ENCODE results near the gene C1QTNF2.
A peak's percentile ranks its signal among the peaks of the same experiment; 100 is the strongest.

The C1QTNF2 gene

DNA sequence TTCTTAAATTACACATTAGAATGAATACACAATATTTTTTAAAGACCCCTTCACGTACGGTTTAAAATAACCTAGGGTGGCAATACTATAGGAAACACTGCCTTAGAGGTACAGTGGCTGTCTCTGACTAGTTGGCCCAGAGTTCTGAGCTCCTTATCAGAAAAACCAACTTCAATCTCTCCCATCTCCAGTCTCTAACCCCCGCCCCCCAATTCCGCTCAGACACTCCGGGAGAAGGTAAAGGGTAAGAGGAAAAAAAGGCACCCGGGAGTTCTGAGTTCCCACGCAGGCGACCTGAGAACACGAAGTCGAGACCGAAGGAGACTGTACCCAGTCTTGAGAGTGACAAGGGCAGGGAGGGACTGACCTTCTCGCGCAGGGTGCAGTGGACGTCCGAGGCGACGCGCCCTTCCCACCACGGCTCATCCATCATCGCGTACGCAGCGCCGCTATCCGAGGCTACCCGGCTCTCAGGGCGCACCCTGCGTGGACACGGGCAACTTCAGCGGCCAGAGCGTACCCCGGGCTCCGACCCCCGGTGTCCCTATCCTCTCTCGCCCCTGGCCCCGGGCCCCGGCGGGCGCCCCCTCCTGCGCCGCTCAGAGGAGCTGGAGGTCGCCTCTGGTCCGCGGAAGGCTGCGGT, 58.8 kb downstream of the C1QTNF2 start:
- no peaks in the 10 kb centered on the region for H3K4me1 ChIP-seq
- TF ChIP-seq CTCF (IDR thresholded peaks at IDR 0.05; ENCODE audit: low read depth, low read length), result no peak
- peak; percentile 33 for DNase-seq
- H3K36me3 ChIP-seq, result no peaks in the 10 kb centered on the region
- H3K4me3 ChIP-seq (ENCODE audit: low read depth, low read length), result peak overlapping the region; percentile 85
- H3K9me3 ChIP-seq, result no peaks in the 10 kb centered on the region
- no peaks in the 10 kb centered on the region for H3K27me3 ChIP-seq

GRCh38 chr5:160310552-160311295, 59.7 kb downstream of the C1QTNF2 start:
- Histone ChIP-seq H3K36me3 (no peaks in the 10 kb centered on the region), H3K4me1 (no peaks in the 10 kb centered on the region), H3K9me3 (no peaks in the 10 kb centered on the region), H3K4me3 (ENCODE audit: low read depth, low read length) (no peak overlapping the region; the same call in 1 of the 2 replicates), H3K27me3 (no peaks in the 10 kb centered on the region)
- DNase-seq, result no peak
- TF ChIP-seq CTCF (IDR thresholded peaks at IDR 0.05; ENCODE audit: low read depth, low read length), result no peak

DNA sequence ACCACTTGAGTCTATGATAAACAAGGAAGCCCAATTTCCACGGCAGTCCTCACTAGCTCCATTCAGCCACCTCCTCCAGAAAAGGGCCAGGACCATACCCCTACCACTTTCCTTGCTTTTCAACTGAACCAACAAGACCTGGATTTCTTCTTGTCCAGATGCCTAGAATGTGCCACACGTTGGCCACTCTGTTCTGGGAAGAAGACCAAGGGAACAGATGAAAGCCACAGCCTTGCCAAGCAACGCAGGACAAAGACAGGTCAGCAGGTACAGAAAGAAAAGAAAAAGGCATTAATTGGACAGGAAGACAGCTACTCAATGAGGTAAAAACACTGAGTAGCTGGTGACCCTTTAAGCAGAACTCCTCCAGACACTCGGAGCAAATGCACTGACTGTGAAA, 60.3 kb downstream of the C1QTNF2 start:
- no peaks in the 10 kb centered on the region for H3K9me3 ChIP-seq
- no peak for TF ChIP-seq CTCF (IDR thresholded peaks at IDR 0.05; ENCODE audit: low read depth, low read length)
- no peaks in the 10 kb centered on the region for H3K4me1 ChIP-seq
- no peak overlapping the region for H3K4me3 ChIP-seq (ENCODE audit: low read depth, low read length)
- no peak for DNase-seq
- no peaks in the 10 kb centered on the region for H3K36me3 ChIP-seq
- no peaks in the 10 kb centered on the region for H3K27me3 ChIP-seq

DNA sequence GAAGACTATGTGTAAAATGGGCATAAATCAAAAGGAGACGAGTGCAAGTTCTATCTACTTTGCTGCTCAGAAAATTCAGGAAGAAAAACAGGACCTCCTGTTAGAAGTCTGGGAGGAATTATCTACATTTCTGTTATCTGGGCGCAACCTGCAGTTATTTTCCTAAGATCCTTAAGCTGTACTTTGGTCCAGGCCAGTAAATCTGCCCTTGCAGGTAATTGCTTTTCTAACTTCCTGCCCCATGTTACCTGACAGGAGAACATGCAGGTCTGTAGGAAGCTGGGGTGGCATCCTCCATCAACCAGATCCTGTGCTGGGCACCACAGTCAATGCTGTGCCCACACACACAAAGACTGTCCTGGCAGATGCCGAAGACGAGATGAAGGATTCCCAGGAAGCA, 63.7 kb downstream of the C1QTNF2 start:
- TF ChIP-seq CTCF (IDR thresholded peaks at IDR 0.05; ENCODE audit: low read depth, low read length), result no peak
- Histone ChIP-seq H3K4me1 (no peaks in the 10 kb centered on the region), H3K27me3 (no peaks in the 10 kb centered on the region), H3K4me3 (ENCODE audit: low read depth, low read length) (no peak overlapping the region), H3K9me3 (no peaks in the 10 kb centered on the region), H3K36me3 (peaks cover 7% of the 10 kb centered on the region; the same call in 1 of the 2 replicates)
- no peak for DNase-seq

DNA sequence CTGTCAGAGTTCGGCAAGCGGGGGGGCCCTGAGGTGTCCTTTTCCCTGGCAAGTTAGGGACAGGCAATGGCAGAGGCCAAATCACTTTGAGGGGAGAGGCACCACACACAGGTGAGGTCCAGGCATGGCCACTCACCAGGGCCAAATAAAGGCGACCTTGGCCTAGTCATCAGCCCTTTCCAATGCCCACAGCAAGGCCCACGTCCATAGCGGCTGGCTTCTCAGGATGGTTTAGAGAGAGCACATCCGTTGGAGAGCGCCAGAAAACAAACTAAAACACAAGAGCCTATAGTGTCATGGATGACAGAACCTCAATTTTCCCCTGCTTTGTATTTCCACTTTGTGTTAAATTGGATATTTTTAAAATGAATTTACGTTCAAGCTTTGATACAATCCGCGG, 65.1 kb downstream of the C1QTNF2 start:
- Histone ChIP-seq H3K27me3 (no peaks in the 10 kb centered on the region), H3K9me3 (no peaks in the 10 kb centered on the region), H3K36me3 (peaks cover 7% of the 10 kb centered on the region; the same call in 1 of the 2 replicates), H3K4me1 (no peaks in the 10 kb centered on the region), H3K4me3 (ENCODE audit: low read depth, low read length) (no peak overlapping the region)
- DNase-seq, result no peak
- no peak for TF ChIP-seq CTCF (IDR thresholded peaks at IDR 0.05; ENCODE audit: low read depth, low read length)

DNA sequence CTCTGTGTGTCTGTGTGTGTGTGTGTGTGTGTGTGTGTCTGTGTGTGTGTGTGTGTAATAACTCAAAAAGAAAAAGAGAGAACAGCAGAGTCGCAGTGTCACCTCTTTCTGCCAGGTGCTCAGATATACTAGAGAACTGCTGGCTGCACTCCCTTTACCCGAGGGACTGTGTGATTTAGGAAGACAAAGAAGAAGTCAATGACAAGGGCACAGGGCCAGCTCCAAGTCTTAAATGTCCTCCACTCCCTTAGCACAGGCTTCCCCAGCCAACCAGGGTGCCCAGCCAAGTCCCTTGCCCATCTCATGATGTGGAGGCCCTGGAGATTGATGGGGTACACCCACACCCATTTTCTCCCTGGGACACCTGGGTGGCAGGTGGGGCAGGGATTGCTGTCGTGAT, 66.7 kb downstream of the C1QTNF2 start:
- no peaks in the 10 kb centered on the region for H3K27me3 ChIP-seq
- no peak for DNase-seq

More for the DNA sequence above, 66.7 kb downstream of the C1QTNF2 start:
- no peaks in the 10 kb centered on the region for H3K9me3 ChIP-seq
- H3K4me3 ChIP-seq (ENCODE audit: low read depth, low read length), result no peak overlapping the region
- no peak for TF ChIP-seq CTCF (IDR thresholded peaks at IDR 0.05; ENCODE audit: low read depth, low read length)
- H3K36me3 ChIP-seq, result peaks cover 7% of the 10 kb centered on the region; the same call in 1 of the 2 replicates
- H3K4me1 ChIP-seq, result no peaks in the 10 kb centered on the region

Data from BE2C (cell line).